Activated CD4-positive, CD25-positive, alpha-beta regulatory T cell treated with anti-CD3 and anti-CD28 coated beads, Interleukin-2, amount 50 U/mL, for 24 hours (primary cell): ENCODE data around the gene ZNG1A.
"Not testable (repeated sequence)": the region's sequence is repeated elsewhere in the genome, so short reads cannot be mapped to it uniquely, and the experiment has no call there.

Source experiments
- ATAC-seq, 2 donors: fragments of 150-1000 bp; cut with Tn5 transposase; one replicate each; pipeline ENCODE4 v1.10.0; 2021; ENCODE audit warnings: mild to moderate bottlenecking in 1 of 2, moderate library complexity in 1 of 2

ZNG1A gene

GRCh38 chr9:169757-170156 lies 9.1 kb downstream of the ZNG1A start:
- ATAC-seq, result not testable (repeated sequence)

GRCh38 chr9:159871-160270 lies 19.0 kb downstream of the ZNG1A start:
- ATAC-seq, result not testable (repeated sequence)

GRCh38 chr9:151173-151572 lies 27.7 kb downstream of the ZNG1A start:
- not testable (repeated sequence) for ATAC-seq

- not testable (repeated sequence) for ATAC-seq
Measured at GRCh38 chr9:139880-140279, 39.0 kb downstream of the ZNG1A start.

- not testable (repeated sequence) for ATAC-seq
Measured at GRCh38 chr9:117995-118467, 60.8 kb downstream of the ZNG1A start, which contains the start of gene FOXD4. TSS of gene FOXD4 (minus strand) at chr9:118417. CDS start at chr9:118119, 298 bp downstream.

GRCh38 chr9:117144-117994 lies 61.5 kb downstream of the ZNG1A start:
- ATAC-seq, result not testable (repeated sequence)

- not testable (repeated sequence) for ATAC-seq
Measured at GRCh38 chr9:116239-117077, 62.4 kb downstream of the ZNG1A start.

GRCh38 chr9:115118-115451 lies 63.8 kb downstream of the ZNG1A start:
- ATAC-seq, result not testable (repeated sequence)

GRCh38 chr9:114267-115117 lies 64.4 kb downstream of the ZNG1A start:
- ATAC-seq, result not testable (repeated sequence)

GRCh38 chr9:113468-114266 lies 65.2 kb downstream of the ZNG1A start:
- peak; percentile 59 to 73 for ATAC-seq

- not testable (repeated sequence) for ATAC-seq
Measured at GRCh38 chr9:112589-113467, 66.0 kb downstream of the ZNG1A start.

GRCh38 chr9:110672-111071 lies 68.2 kb downstream of the ZNG1A start:
- not testable (repeated sequence) for ATAC-seq

GRCh38 chr9:109540-109939 lies 69.3 kb downstream of the ZNG1A start:
- not testable (repeated sequence) for ATAC-seq

- not testable (repeated sequence) for ATAC-seq
Measured at GRCh38 chr9:108742-109495, 69.9 kb downstream of the ZNG1A start.

GRCh38 chr9:105991-106390 lies 72.9 kb downstream of the ZNG1A start:
- not testable (repeated sequence) for ATAC-seq

- not testable (repeated sequence) for ATAC-seq
Measured at GRCh38 chr9:100430-100829, 78.4 kb downstream of the ZNG1A start.

GRCh38 chr9:99867-100266 lies 79.0 kb downstream of the ZNG1A start:
- ATAC-seq, result not testable (repeated sequence)

GRCh38 chr9:98775-99174 lies 80.1 kb downstream of the ZNG1A start:
- not testable (repeated sequence) for ATAC-seq

- ATAC-seq, result not testable (repeated sequence)
Measured at GRCh38 chr9:94992-95391, 83.9 kb downstream of the ZNG1A start.

GRCh38 chr9:94323-94722 lies 84.5 kb downstream of the ZNG1A start:
- ATAC-seq, result not testable (repeated sequence)
